H9 (cell line): ENCODE measurements around the gene ITGA8. TPM values are rescaled to one million over a fixed set of nuclear protein-coding genes. Genes with fewer than 3 reads are reported as not detected.

ENCODE experiments used
- DNase-seq: peaks from one replicate; pipeline ENCODE4 v3.0.0-alpha.2; 2017
- H2AFZ ChIP-seq: one replicate; pipeline ENCODE4 v1.6.1; 2013; ENCODE audit warnings: mild to moderate bottlenecking, low read length, control low read depth, moderate library complexity
- H2AK5ac ChIP-seq: 2 replicates; pipeline ENCODE4 v1.6.1; 2013; ENCODE audit warnings: low read length, control low read depth, mixed read lengths; ENCODE audit not compliant: insufficient read length
- H2BK120ac ChIP-seq: one replicate; pipeline ENCODE4 v1.6.1; 2013; ENCODE audit warnings: low read depth, mild to moderate bottlenecking, low read length, control low read depth, inconsistent platforms; ENCODE audit not compliant: poor library complexity, severe bottlenecking
- H2BK12ac ChIP-seq: 2 replicates; pipeline ENCODE4 v1.6.1; 2013; ENCODE audit warnings: low read length, control low read depth, mixed read lengths, low read depth; ENCODE audit not compliant: insufficient read length
- H2BK15ac ChIP-seq: 2 replicates; pipeline ENCODE4 v1.6.1; 2013; ENCODE audit warnings: low read depth, low read length, control low read depth
- H2BK20ac ChIP-seq: one replicate; pipeline ENCODE4 v1.6.1; 2013; ENCODE audit warnings: low read depth, mild to moderate bottlenecking, low read length, control low read depth, inconsistent platforms; ENCODE audit not compliant: poor library complexity, severe bottlenecking
- H2BK5ac ChIP-seq: 2 replicates; pipeline ENCODE4 v1.6.1; 2013; ENCODE audit warnings: low read length, control low read depth, mixed read lengths; ENCODE audit not compliant: insufficient read length
- H3K14ac ChIP-seq: 2 replicates; pipeline ENCODE4 v1.6.1; 2013; ENCODE audit warnings: low read length, control low read depth; ENCODE audit not compliant: insufficient read depth
- H3K18ac ChIP-seq: 2 replicates; pipeline ENCODE4 v1.6.1; 2013; ENCODE audit warnings: low read depth, mild to moderate bottlenecking, mixed read lengths, low read length, control low read depth; ENCODE audit not compliant: insufficient read length
- H3K23ac ChIP-seq: 2 replicates; pipeline ENCODE4 v1.6.1; 2013; ENCODE audit warnings: low read length, control low read depth, mixed read lengths, low read depth; ENCODE audit not compliant: insufficient read length
- H3K23me2 ChIP-seq: 2 replicates; pipeline ENCODE4 v1.6.1; 2013; ENCODE audit warnings: low read depth, mild to moderate bottlenecking, mixed read lengths, low read length, control low read depth; ENCODE audit not compliant: insufficient read length, poor library complexity, severe bottlenecking
- H3K27ac ChIP-seq: 2 replicates; pipeline ENCODE4 v1.5.1; 2013; ENCODE audit warnings: low read length, control low read depth, mixed read lengths, low read depth; ENCODE audit not compliant: insufficient read length
- H3K27me3 ChIP-seq: 2 replicates; pipeline ENCODE4 v1.6.1; 2013; ENCODE audit warnings: low read length, control low read depth, inconsistent platforms; ENCODE audit not compliant: insufficient read depth
- H3K4ac ChIP-seq: 2 replicates; pipeline ENCODE4 v1.6.1; 2013; ENCODE audit warnings: low read depth, mild to moderate bottlenecking, control low read depth, inconsistent platforms, low read length, moderate library complexity
- H3K4me1 ChIP-seq: 2 replicates; pipeline ENCODE4 v1.6.1; 2013; ENCODE audit warnings: low read length, control low read depth, inconsistent platforms; ENCODE audit not compliant: insufficient read depth
- H3K4me2 ChIP-seq: 2 replicates; pipeline ENCODE4 v1.6.1; 2013; ENCODE audit warnings: low read length, control low read depth, mixed read lengths; ENCODE audit not compliant: insufficient read length, insufficient read depth
- H3K56ac ChIP-seq: 2 replicates; pipeline ENCODE4 v1.6.1; 2013; ENCODE audit warnings: low read depth, mild to moderate bottlenecking, mixed read lengths, low read length, control low read depth; ENCODE audit not compliant: insufficient read length
- H3K79me1 ChIP-seq: 2 replicates; pipeline ENCODE4 v1.6.1; 2013; ENCODE audit warnings: low read depth, mild to moderate bottlenecking, moderate library complexity, low read length, control low read depth, inconsistent platforms; ENCODE audit not compliant: insufficient read depth, poor library complexity, severe bottlenecking
- H3K79me2 ChIP-seq: 2 replicates; pipeline ENCODE4 v1.6.1; 2013; ENCODE audit warnings: low read length, control low read depth, inconsistent platforms; ENCODE audit not compliant: insufficient read depth
- H3K9ac ChIP-seq: 2 replicates; pipeline ENCODE4 v1.6.1; 2013; ENCODE audit warnings: low read length, control low read depth, mixed read lengths; ENCODE audit not compliant: insufficient read length; ENCODE audit errors: extremely low read depth
- H3K9me3 ChIP-seq: one replicate; pipeline ENCODE4 v1.6.1; 2013; ENCODE audit warnings: low read depth, low read length, inconsistent platforms; ENCODE audit not compliant: control insufficient read depth
- H3T11ph ChIP-seq: one replicate; pipeline ENCODE4 v1.6.1; 2013; ENCODE audit warnings: mild to moderate bottlenecking, low read length, control low read depth, inconsistent platforms
- H4K20me1 ChIP-seq: one replicate; pipeline ENCODE4 v1.6.1; 2013; ENCODE audit not compliant: control insufficient read depth, insufficient read length, insufficient read depth
- H4K5ac ChIP-seq: 2 replicates; pipeline ENCODE4 v1.6.1; 2013; ENCODE audit warnings: low read depth, mild to moderate bottlenecking, mixed read lengths, low read length, control low read depth; ENCODE audit not compliant: insufficient read length
- H4K8ac ChIP-seq: replicated peaks from 2 replicates; pipeline ENCODE4 v1.6.1; 2013; ENCODE audit warnings: low read length, control low read depth, mixed read lengths, low read depth; ENCODE audit not compliant: insufficient read length
- H4K91ac ChIP-seq: 2 replicates; pipeline ENCODE4 v1.6.1; 2013; ENCODE audit warnings: low read depth, mild to moderate bottlenecking, moderate library complexity, mixed read lengths, low read length, control low read depth; ENCODE audit not compliant: insufficient read length
- H3K27ac Mint-ChIP-seq, 3 experiments: 2 replicates in 2 of 3; 3 replicates in 1 of 3; pipeline ENCODE4 v1.8.0; 2020 to 2021; ENCODE audit warnings: mixed read lengths in 3 of 3, mild to moderate bottlenecking in 1 of 3, moderate library complexity in 1 of 3
- H3K27me3 Mint-ChIP-seq: 2 replicates; pipeline ENCODE4 v1.8.0; 2021; ENCODE audit warnings: low read depth, mild to moderate bottlenecking, moderate library complexity, mixed read lengths
- H3K36me3 Mint-ChIP-seq, 3 experiments: 2 replicates in 2 of 3; 3 replicates in 1 of 3; pipeline ENCODE4 v1.8.0; 2020 to 2021; ENCODE audit warnings: low read depth in 3 of 3, mixed read lengths in 3 of 3; ENCODE audit not compliant: insufficient read depth in 1 of 3
- H3K4me1 Mint-ChIP-seq, 2 experiments: 2 replicates each; pipeline ENCODE4 v1.8.0; 2020; ENCODE audit warnings: mixed read lengths in 2 of 2
- H3K4me3 Mint-ChIP-seq, 2 experiments: 2 replicates in 1 of 2; 3 replicates in 1 of 2; pipeline ENCODE4 v1.8.0; 2020 to 2021; ENCODE audit warnings: mild to moderate bottlenecking in 2 of 2, mixed read lengths in 2 of 2, moderate library complexity in 1 of 2
- H3K9me3 Mint-ChIP-seq, 2 experiments: 2 replicates in 1 of 2; 3 replicates in 1 of 2; pipeline ENCODE4 v1.8.0; 2020; ENCODE audit warnings: mild to moderate bottlenecking in 2 of 2, mixed read lengths in 2 of 2, moderate library complexity in 1 of 2
- WGBS: extraction: QIAGEN DNeasy Blood & Tissue Kit; methylation state at CpG from one replicate; pipeline ENCODE4 v1.1.7; 2013; ENCODE audit warnings: missing lambda C conversion rate, low lambda C conversion rate, mixed read lengths; ENCODE audit not compliant: insufficient read length; ENCODE audit errors: extremely low coverage; 5-methylcytosine and 5-hydroxymethylcytosine counted together
- total RNA-seq: library from RNA; stranded (reverse); gene quantifications from 2 replicates; pipeline ENCODE4 v1.2.1, GENCODE V29; 2021
- TF ChIP-seq, protein P1 (sequence below): fragments of 200-600 bp; sonication (generic); conservative IDR thresholded peaks from 3 replicates; pipeline ENCODE4 v1.8.0; 2021; ENCODE audit warnings: antibody characterized with exemption, mild to moderate bottlenecking

The ITGA8 gene
- total RNA-seq, 1 experiment from 2014 or later: not detected

DNA sequence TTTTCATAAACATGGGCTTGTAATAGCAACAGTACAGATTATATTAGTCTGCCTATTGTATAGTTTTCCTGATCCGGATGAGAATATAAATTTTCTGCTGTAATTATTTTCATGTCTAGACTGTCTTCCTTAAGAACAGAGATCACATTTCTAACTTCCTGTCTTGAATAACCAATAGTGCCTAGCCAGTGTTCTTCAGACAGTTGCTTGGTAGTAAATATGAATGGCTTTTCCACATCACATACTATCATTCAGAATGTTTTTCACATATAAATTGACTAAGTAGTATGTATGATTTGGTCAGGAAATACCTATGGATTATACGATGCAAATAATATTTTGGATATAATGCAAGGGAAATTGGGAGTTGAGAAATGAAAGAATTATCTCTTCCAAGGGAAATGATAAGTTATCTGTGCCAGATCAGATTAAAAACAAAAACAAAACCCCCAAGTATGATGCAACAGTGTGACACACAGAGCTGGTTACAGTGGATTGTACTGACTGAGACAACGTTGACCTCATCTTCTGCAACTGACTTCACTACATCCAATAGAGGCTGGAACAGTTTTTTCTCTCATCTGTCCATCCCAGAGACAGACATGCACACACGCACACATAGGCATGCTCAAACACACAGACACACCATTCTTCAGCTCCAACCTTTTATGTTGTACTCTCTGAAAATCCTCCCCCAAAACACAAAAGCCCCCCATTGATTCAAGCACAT, 16.4 kb downstream of the ITGA8 start:
- no peak overlapping the region for H3K56ac ChIP-seq
- no peak overlapping the region for H4K8ac ChIP-seq
- H3K9ac ChIP-seq: no peak overlapping the region
- no peak overlapping the region for H2AK5ac ChIP-seq
- Mint-ChIP-seq H3K9me3 (no peaks in the 10 kb centered on the region), H3K4me3 (no peak overlapping the region), H3K27me3 (peaks cover 14% of the 10 kb centered on the region), H3K27ac (no peak overlapping the region), H3K36me3 (no peaks in the 10 kb centered on the region), H3K4me1 (no peaks in the 10 kb centered on the region)
- H3K4me1 ChIP-seq: no peaks in the 10 kb centered on the region
- H2BK120ac ChIP-seq: no peak overlapping the region
- TF ChIP-seq, protein P1, sequence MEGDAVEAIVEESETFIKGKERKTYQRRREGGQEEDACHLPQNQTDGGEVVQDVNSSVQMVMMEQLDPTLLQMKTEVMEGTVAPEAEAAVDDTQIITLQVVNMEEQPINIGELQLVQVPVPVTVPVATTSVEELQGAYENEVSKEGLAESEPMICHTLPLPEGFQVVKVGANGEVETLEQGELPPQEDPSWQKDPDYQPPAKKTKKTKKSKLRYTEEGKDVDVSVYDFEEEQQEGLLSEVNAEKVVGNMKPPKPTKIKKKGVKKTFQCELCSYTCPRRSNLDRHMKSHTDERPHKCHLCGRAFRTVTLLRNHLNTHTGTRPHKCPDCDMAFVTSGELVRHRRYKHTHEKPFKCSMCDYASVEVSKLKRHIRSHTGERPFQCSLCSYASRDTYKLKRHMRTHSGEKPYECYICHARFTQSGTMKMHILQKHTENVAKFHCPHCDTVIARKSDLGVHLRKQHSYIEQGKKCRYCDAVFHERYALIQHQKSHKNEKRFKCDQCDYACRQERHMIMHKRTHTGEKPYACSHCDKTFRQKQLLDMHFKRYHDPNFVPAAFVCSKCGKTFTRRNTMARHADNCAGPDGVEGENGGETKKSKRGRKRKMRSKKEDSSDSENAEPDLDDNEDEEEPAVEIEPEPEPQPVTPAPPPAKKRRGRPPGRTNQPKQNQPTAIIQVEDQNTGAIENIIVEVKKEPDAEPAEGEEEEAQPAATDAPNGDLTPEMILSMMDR: no peak
- H3K79me2 ChIP-seq: no peaks in the 10 kb centered on the region
- H2BK20ac ChIP-seq: no peak overlapping the region
- no peaks in the 10 kb centered on the region for H3K23me2 ChIP-seq
- H3K79me1 ChIP-seq: no peaks in the 10 kb centered on the region
- H2BK5ac ChIP-seq: no peak overlapping the region
- no peak overlapping the region for H3K4ac ChIP-seq
- H4K91ac ChIP-seq: no peak overlapping the region
- no peak overlapping the region for H3K4me2 ChIP-seq
- H3T11ph ChIP-seq: no peak overlapping the region
- no peak overlapping the region for H3K14ac ChIP-seq
- WGBS: no CpG with 5 or more reads among the region's 4 CpGs
- H2AFZ ChIP-seq: no peak overlapping the region
- H4K20me1 ChIP-seq: no peaks in the 10 kb centered on the region
- H3K27ac ChIP-seq: no peak overlapping the region
- no peak overlapping the region for H3K23ac ChIP-seq
- H3K27me3 ChIP-seq: no peaks in the 10 kb centered on the region
- no peak overlapping the region for H2BK15ac ChIP-seq
- H3K9me3 ChIP-seq: no peaks in the 10 kb centered on the region
- no peak for DNase-seq
- H3K18ac ChIP-seq: no peak overlapping the region
- H2BK12ac ChIP-seq: no peak overlapping the region
- no peak overlapping the region for H4K5ac ChIP-seq
